GM12878 (cell line): ENCODE results near the gene SATB2. TPM values are rescaled to one million over a fixed set of nuclear protein-coding genes. Genes with fewer than 3 reads are reported as not detected.

Experiments used
- ATAC-seq: fragments of 200-7000 bp; cut with Tn5 transposase; 3 replicates; pipeline ENCODE4 v1.9.1; 2020; ENCODE audit warnings: mild to moderate bottlenecking, moderate library complexity
- BruUV-seq: library from RNA; stranded (reverse); fragments of 400-500 nt; replicated peaks from 2 replicates; lab custom pipeline; 2021; lab: Mats Ljungman, UMichigan
- CTCF ChIA-PET: fragments of 300-600 bp; sonication (Branson Sonifier 250); formaldehyde crosslinking; extraction: SDS; loops from one replicate; lab custom pipeline; 2021; ENCODE audit warnings: inconsistent platforms; lab: Yijun Ruan, JAX
- POLR2A ChIA-PET: fragments of 350-600 bp; formaldehyde crosslinking; extraction: SDS; loops from one replicate; lab custom pipeline; 2021; ENCODE audit warnings: inconsistent platforms; lab: Charles Lee
- RAD21 ChIA-PET: fragments of 300-600 bp; sonication (Branson Sonifier 250); formaldehyde crosslinking; loops from one replicate; lab custom pipeline; 2023; ENCODE audit warnings: antibody characterized with exemption; ENCODE audit not compliant: unreplicated experiment; lab: Charles Lee
- SMC1A ChIA-PET: fragments of 300-600 bp; sonication (Branson Sonifier 250); formaldehyde crosslinking; loops from one replicate; lab custom pipeline; 2023; ENCODE audit not compliant: unreplicated experiment, uncharacterized antibody; lab: Charles Lee
- DNase-seq: peaks from one replicate; pipeline ENCODE4 v3.0.0-alpha.2; 2011; ENCODE audit warnings: low read depth, low spot score
- FAIRE-seq: peaks from 3 replicates; lab custom pipeline; 2011; peaks lifted over from hg19 to GRCh38; lab: Jason Lieb, UNC
- H2AFZ ChIP-seq: 2 replicates; pipeline ENCODE4 v1.6.0; 2011; ENCODE audit warnings: low read depth, low read length, control low read depth; ENCODE audit not compliant: control insufficient read depth
- H3K27ac ChIP-seq: 2 replicates; pipeline ENCODE4 v1.5.1; 2011; ENCODE audit warnings: control low read depth; ENCODE audit not compliant: control insufficient read depth, insufficient read depth
- H3K27me3 ChIP-seq, 2 experiments: replicated peaks in 1 of 2; 2 replicates each; pipeline versions ENCODE4 v1.6.0 to v1.6.1; 2011; ENCODE audit warnings: low read length in 1 of 2; ENCODE audit not compliant: control insufficient read depth in 2 of 2, insufficient read depth in 2 of 2
- H3K36me3 ChIP-seq, 2 experiments: 2 replicates each; pipeline ENCODE4 v1.5.1; 2011; ENCODE audit warnings: low read length in 1 of 2; ENCODE audit not compliant: control insufficient read depth in 2 of 2, insufficient read depth in 2 of 2
- H3K4me1 ChIP-seq: 2 replicates; pipeline ENCODE4 v1.6.1; 2011; ENCODE audit warnings: mild to moderate bottlenecking, low read length, moderate library complexity, mixed read lengths; ENCODE audit not compliant: control insufficient read depth, insufficient read depth
- H3K4me2 ChIP-seq: 2 replicates; pipeline ENCODE4 v1.6.0; 2011; ENCODE audit warnings: control low read depth; ENCODE audit not compliant: control insufficient read depth, insufficient read depth
- H3K4me3 ChIP-seq: fragments of 200-600 bp; sonication (generic); 2 replicates; pipeline ENCODE4 v1.5.1; 2016
- H3K79me2 ChIP-seq: 2 replicates; pipeline ENCODE4 v1.6.0; 2011; ENCODE audit warnings: low read length; ENCODE audit not compliant: control insufficient read depth, insufficient read depth
- H3K9ac ChIP-seq: 2 replicates; pipeline ENCODE4 v1.8.0; 2011; ENCODE audit warnings: low read length, control low read depth, mixed read lengths; ENCODE audit not compliant: control insufficient read depth, insufficient read depth
- H3K9me3 ChIP-seq: replicated peaks from 3 replicates; pipeline ENCODE4 v1.5.1; 2011; ENCODE audit warnings: mild to moderate bottlenecking, low read length; ENCODE audit not compliant: control insufficient read depth, insufficient read depth
- H4K20me1 ChIP-seq: 2 replicates; pipeline ENCODE4 v1.6.0; 2011; ENCODE audit not compliant: control insufficient read depth, insufficient read depth
- BCL11A ChIP-seq: IDR thresholded peaks from 2 replicates; pipeline ENCODE4 v1.6.1; 2011; ENCODE audit warnings: low read depth, low read length
- MTA3 ChIP-seq: IDR thresholded peaks from 2 replicates; pipeline ENCODE4 v1.6.1; 2012; ENCODE audit warnings: low read length, inconsistent platforms, borderline replicate concordance
- NFIC ChIP-seq: IDR thresholded peaks from 2 replicates; pipeline ENCODE4 v1.6.1; 2012; ENCODE audit warnings: low read depth, mild to moderate bottlenecking, inconsistent platforms, low read length, moderate library complexity
- NFYB ChIP-seq: IDR thresholded peaks from 2 replicates; pipeline ENCODE4 v1.6.1; 2011; ENCODE audit warnings: low read depth, mild to moderate bottlenecking, low read length, improper control_type of control experiment, moderate library complexity; ENCODE audit not compliant: insufficient read depth
- TCF7 ChIP-seq: IDR thresholded peaks from 2 replicates; pipeline ENCODE4 v1.6.1; 2014; ENCODE audit warnings: antibody characterized with exemption, borderline replicate concordance
- YBX1 ChIP-seq: fragments of 450-650 bp; IDR thresholded peaks from 2 replicates; pipeline ENCODE4 v1.6.1; 2016; ENCODE audit warnings: antibody characterized with exemption
- WGBS: methylation state at CpG from one replicate; pipeline ENCODE4 v1.1.6; 2016; ENCODE audit warnings: low lambda C conversion rate; ENCODE audit not compliant: insufficient replicate concordance, insufficient coverage; ENCODE audit errors: missing lambda C conversion rate; 5-methylcytosine and 5-hydroxymethylcytosine counted together
- in situ Hi-C: fragments of 300-500 bp; cut with MboI; formaldehyde crosslinking; loops from 9 replicates; pipeline ENCODE4 v1.14.3; 2018; ENCODE audit warnings: mixed read lengths
- intact Hi-C: fragments of 100-400 bp; cut with micrococcal nuclease; formaldehyde crosslinking; loops from one replicate; pipeline ENCODE4 v1.14.2; 2022; ENCODE audit not compliant: unreplicated experiment
- polyA plus RNA-seq, 11 experiments: library from polyadenylated mRNA; depleted of rRNA in 4 of 11; unstranded in 6 of 11; stranded (reverse) in 5 of 11; fragments of >200 nt; fragmentation: Nextera tagmentation in 4 of 11; fragmentation: Illumina TruSeq in 1 of 11; extraction: Ambion mirVana in 4 of 11; extraction: Trizol in 1 of 11; gene quantifications; 1 replicate in 1 of 11; 2 replicates in 10 of 11; pipeline versions ENCODE4 v1.2.1 to v1.2.3, GENCODE V29; 2011 to 2016; ENCODE audit warnings: inconsistent platforms in 2 of 11, missing spikeins in 2 of 11, low read depth in 1 of 11
- total RNA-seq, 4 experiments: library from RNA; depleted of rRNA in 3 of 4; stranded (reverse); fragments of >200 nt in 3 of 4; fragmentation: Illumina TruSeq in 1 of 4; extraction: Trizol in 1 of 4; gene quantifications; 2 replicates each; pipeline versions ENCODE4 v1.2.1 to v1.2.3, GENCODE V29; 2013 to 2021
- TF ChIP-seq, protein P1 (sequence below): IDR thresholded peaks from 2 replicates; pipeline ENCODE4 v1.6.1; 2011; ENCODE audit warnings: borderline replicate concordance, low read depth, mild to moderate bottlenecking, moderate library complexity, low read length; ENCODE audit not compliant: insufficient read depth, poor library complexity, severe bottlenecking
- TF ChIP-seq, protein P2 (sequence below), 3 experiments: IDR thresholded peaks in 2 of 3; conservative IDR thresholded peaks in 1 of 3; 2 replicates each; pipeline ENCODE4 v1.5.1; 2011; ENCODE audit warnings: low read depth in 3 of 3, low read length in 3 of 3, mild to moderate bottlenecking in 3 of 3, control low read depth in 2 of 3, moderate library complexity in 2 of 3, inconsistent platforms in 1 of 3, mixed read lengths in 1 of 3; ENCODE audit not compliant: control insufficient read depth in 2 of 3, insufficient read depth in 1 of 3; ENCODE audit errors: extremely low read depth in 1 of 3
- TF ChIP-seq, protein P3 (sequence below): fragments of 450-650 bp; IDR thresholded peaks from 2 replicates; pipeline ENCODE4 v1.6.1; 2017; ENCODE audit warnings: low read depth, mild to moderate bottlenecking, moderate library complexity

The SATB2 gene
- total and polyA plus RNA-seq, 10 of the 15 experiments (the other 5 are each of a cell fraction or from before 2014, with no cell fraction given) = 0.03 to 0.56 (median 0.08) TPM; not detected in 3

DNA sequence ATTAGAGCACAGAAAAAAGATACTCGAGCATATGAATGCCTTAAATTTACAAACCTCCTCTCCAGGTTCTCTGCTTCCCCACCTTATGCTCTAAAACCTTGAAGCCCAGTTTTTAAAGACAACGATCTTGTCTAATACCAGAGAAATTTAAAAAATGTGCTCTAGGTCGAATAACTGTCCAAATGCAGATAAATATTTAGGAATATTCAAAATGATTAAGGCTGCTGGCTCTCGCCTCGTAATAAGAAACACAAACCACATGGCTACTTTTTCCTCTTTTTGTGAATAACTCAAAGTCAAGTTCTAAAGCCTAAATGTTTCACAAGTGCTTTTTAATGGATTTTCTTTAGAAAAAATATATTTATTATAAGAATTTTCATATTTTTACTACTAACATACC lies 101.3 kb downstream of the SATB2 start:
- CTCF ChIA-PET = no interaction called here
- Histone ChIP-seq H3K4me2 (no peak overlapping the region), H3K27me3 (no peaks in the 10 kb centered on the region; a peak in 1 of 4 replicates), H3K9ac (no peak overlapping the region), H3K9me3 (no peaks in the 10 kb centered on the region), H3K36me3 (no peaks in the 10 kb centered on the region), H2AFZ (no peak overlapping the region), H3K79me2 (no peaks in the 10 kb centered on the region), H3K4me3 (no peak overlapping the region), H4K20me1 (no peaks in the 10 kb centered on the region), H3K4me1 (no peaks in the 10 kb centered on the region), H3K27ac (no peak overlapping the region)
- BruUV-seq = no TSS peak
- RAD21 ChIA-PET = no interaction called here
- WGBS = 10% methylated on average over 5 of the region's 5 CpGs
- DNase-seq (no peak), FAIRE-seq (no peak), ATAC-seq (no peak)
- TF ChIP-seq, protein P1, sequence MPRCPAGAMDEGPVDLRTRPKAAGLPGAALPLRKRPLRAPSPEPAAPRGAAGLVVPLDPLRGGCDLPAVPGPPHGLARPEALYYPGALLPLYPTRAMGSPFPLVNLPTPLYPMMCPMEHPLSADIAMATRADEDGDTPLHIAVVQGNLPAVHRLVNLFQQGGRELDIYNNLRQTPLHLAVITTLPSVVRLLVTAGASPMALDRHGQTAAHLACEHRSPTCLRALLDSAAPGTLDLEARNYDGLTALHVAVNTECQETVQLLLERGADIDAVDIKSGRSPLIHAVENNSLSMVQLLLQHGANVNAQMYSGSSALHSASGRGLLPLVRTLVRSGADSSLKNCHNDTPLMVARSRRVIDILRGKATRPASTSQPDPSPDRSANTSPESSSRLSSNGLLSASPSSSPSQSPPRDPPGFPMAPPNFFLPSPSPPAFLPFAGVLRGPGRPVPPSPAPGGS = no peak
- TF ChIP-seq TCF7 = no peak
- no peak for TF ChIP-seq BCL11A
- no peak for TF ChIP-seq YBX1
- TF ChIP-seq NFIC = no peak
- TF ChIP-seq, protein P2, sequence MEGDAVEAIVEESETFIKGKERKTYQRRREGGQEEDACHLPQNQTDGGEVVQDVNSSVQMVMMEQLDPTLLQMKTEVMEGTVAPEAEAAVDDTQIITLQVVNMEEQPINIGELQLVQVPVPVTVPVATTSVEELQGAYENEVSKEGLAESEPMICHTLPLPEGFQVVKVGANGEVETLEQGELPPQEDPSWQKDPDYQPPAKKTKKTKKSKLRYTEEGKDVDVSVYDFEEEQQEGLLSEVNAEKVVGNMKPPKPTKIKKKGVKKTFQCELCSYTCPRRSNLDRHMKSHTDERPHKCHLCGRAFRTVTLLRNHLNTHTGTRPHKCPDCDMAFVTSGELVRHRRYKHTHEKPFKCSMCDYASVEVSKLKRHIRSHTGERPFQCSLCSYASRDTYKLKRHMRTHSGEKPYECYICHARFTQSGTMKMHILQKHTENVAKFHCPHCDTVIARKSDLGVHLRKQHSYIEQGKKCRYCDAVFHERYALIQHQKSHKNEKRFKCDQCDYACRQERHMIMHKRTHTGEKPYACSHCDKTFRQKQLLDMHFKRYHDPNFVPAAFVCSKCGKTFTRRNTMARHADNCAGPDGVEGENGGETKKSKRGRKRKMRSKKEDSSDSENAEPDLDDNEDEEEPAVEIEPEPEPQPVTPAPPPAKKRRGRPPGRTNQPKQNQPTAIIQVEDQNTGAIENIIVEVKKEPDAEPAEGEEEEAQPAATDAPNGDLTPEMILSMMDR (IDR thresholded peaks at IDR 0.05 in 2 of 3, conservative IDR thresholded peaks at IDR 0.05 in 1 of 3; ENCODE audit: control insufficient read depth in 2 of 3, extremely low read depth in 1 of 3, insufficient read depth in 1 of 3, low read depth in 3 of 3, low read length in 3 of 3) = no peak
- TF ChIP-seq MTA3 = no peak
- TF ChIP-seq, protein P3, sequence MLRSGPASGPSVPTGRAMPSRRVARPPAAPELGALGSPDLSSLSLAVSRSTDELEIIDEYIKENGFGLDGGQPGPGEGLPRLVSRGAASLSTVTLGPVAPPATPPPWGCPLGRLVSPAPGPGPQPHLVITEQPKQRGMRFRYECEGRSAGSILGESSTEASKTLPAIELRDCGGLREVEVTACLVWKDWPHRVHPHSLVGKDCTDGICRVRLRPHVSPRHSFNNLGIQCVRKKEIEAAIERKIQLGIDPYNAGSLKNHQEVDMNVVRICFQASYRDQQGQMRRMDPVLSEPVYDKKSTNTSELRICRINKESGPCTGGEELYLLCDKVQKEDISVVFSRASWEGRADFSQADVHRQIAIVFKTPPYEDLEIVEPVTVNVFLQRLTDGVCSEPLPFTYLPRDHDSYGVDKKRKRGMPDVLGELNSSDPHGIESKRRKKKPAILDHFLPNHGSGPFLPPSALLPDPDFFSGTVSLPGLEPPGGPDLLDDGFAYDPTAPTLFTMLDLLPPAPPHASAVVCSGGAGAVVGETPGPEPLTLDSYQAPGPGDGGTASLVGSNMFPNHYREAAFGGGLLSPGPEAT = no peak
- no peak for TF ChIP-seq NFYB
- in situ Hi-C loops = no loop called here
- POLR2A ChIA-PET = no interaction called here
- SMC1A ChIA-PET = no interaction called here
- intact Hi-C loops = no loop called here
